Measurements from ENCODE around the gene WDR77.

GRCh38 chr1:111402083-111402482, 47.0 kb downstream of the WDR77 start:
- TF ChIP-seq CTCF (IDR thresholded peaks at IDR 0.05; ENCODE audit: insufficient read depth, low read depth, low read length), result no peak
- no peak for TF ChIP-seq EZH2 (IDR thresholded peaks at IDR 0.05; ENCODE audit: insufficient read depth, low read length)

Measured in astrocyte (in vitro differentiated cells and primary cell).